Glomerular endothelial cell (primary cell): Measurements from ENCODE around the gene SIPA1L3. TPM values are rescaled to one million over a fixed set of nuclear protein-coding genes. Genes with fewer than 3 reads are reported as not detected.

ENCODE experiments used
- DNase-seq: peaks from one replicate; pipeline ENCODE4 v3.0.0-alpha.2; 2011; ENCODE audit warnings: low read depth, low spot score; ENCODE audit errors: extremely low read depth
- total RNA-seq: library from RNA; depleted of rRNA; stranded (reverse); fragments of >200 nt; gene quantifications from 2 replicates; pipeline ENCODE4 v1.2.3, GENCODE V29; 2015

Gene SIPA1L3
- total RNA-seq, 1 donor from 2014 or later: 64.8 TPM

DNA sequence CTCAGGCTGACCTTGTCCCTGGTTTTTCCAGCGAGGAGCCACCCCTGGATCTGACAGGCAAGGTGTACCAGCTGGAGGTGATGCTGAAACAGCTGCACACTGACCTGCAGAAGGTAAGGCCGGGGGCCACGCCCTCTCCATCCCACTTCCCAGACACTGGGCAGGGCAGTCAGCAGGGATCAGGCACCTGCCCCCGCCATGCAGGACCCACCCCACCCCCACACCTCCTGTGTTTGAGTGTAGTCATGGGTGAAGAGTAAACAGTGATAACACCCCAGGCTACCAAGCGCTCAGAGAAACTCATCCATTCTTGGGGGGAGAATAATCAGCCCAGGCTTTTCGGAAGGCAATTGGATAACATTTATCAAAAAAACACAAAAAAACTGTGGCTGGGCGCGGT, 297.1 kb downstream of the SIPA1L3 start:
- no peak for DNase-seq

DNA sequence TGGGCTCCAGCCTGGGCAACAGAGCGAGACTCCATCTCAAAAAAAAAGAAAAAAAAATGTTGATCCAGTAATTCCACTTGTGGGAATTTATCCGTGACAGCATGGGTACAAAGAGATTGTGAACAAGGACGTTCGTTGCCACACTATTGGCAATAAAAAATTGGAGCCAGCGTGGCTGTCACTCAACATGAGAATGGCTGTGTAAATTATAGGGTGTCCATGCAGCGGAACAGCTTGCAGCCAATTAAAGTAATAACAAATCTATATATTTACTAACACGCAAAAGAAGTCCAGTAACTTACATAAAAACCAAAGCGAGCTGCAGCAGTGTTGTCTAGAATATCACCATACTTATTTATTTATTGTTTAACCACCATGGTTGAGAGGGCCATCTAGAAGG, 297.7 kb downstream of the SIPA1L3 start:
- DNase-seq: no peak

DNA sequence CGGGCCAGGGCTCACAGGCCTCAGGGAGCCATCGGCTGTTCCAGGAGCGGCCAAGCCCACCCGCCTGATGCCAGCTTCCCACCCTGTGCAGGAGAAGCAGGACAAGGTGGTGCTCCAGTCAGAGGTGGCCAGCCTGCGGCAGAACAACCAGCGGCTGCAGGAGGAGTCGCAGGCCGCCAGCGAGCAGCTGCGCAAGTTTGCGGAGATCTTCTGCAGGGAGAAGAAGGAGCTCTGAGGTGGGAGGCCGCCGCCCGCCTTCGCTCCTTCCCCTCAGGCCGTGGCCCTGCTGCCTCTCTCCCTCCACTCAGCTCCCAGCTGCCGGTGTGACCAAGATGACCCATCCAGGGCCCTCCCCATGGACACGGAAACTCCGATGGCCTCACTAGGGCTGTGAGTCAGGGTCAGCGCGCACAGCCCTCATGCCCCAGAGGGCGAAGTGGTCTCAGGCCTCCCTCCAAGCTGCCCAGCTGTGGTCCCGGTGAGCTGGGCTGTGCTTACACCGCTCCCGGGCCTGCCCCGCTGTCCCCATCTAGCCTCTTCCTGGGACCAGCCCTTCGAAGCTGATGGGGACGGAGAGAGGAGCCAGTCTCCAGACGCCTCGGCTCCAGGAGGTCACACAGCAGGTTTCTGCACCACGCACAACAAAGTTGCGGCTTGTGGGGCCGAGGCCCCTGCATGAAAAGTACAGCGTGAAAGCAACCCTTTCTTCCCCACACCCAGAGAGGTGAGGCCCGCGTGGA, 299.2 kb downstream of the SIPA1L3 start:
- DNase-seq: no peak

DNA sequence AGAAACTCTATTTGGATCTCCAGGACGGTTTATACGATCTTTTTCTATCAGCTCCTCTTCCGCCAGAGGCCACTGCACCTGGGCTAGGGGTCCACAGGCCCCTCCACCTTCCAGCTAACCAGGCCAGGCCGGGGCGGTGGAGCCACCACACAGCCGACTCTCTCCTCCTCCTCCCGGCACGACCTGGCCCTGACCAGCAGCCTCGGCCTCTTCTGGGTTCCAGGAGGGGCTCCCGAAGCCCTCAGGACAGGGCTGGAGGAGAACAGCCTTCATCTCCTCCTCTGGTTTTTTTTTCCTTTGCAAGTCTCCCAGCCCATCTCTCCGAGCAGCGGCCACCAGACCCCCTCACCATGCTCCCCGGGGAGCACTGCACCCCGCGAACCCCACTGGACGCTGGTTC, 299.9 kb downstream of the SIPA1L3 start:
- DNase-seq: no peak

DNA sequence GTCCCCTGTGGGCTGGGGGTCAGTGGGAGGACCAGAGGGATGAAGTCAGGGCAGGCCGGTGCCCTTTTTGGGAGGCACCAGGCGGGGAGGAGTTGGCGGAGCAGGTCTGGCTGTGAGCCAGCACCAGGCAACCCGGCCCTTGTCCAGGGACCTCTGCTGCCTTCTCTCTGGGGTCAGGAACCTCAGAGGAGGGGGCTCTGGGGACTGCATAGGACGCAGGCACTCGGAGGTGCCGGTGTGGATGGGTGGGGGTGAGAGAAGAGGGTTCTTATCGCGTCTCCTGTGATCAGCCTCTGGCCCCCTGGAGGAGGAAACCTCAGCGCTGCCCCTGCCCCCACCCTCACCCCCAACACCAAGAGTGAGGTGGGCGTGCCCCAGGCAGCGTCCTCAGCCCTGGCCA, 300.5 kb downstream of the SIPA1L3 start:
- DNase-seq: no peak

DNA sequence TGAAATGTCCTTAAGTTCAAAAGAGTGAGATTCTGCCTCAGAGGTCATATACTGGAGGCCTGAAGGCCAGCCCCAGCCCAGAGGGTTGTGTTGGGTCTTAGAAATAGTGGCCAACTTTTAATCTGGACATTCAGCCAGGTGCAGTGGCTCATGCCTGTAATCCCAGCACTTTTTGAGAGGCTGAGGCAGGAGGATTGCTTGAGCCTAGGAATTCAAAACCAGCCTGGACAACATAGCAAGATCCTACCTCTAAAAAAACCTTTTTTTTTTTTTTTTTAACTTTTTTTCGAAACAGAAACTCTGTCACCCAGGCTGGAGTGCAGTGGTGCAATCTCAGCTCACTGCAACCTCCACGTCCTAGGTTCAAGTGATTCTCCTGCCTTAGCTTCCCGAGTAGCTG, 301.6 kb downstream of the SIPA1L3 start:
- no peak for DNase-seq

DNA sequence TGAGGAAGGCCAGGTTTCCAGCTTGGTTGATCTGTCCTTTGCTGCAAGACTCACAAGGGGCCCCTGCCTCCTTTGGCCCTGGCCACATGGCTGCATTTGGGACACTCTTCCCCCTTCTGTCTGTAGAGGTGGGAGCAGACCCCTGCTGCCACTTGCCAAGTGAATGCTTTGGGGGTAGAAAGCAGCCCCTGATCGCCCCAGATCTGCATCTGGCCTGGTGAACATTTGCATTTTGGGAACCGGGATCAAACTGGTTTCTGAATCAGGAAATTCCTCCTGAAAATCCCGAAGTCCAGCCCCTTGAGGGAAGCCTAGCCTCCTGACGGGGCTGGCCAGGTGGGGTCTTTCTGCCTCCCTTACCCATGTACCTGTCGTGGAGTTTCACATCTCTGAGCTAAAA, 302.1 kb downstream of the SIPA1L3 start:
- no peak for DNase-seq

DNA sequence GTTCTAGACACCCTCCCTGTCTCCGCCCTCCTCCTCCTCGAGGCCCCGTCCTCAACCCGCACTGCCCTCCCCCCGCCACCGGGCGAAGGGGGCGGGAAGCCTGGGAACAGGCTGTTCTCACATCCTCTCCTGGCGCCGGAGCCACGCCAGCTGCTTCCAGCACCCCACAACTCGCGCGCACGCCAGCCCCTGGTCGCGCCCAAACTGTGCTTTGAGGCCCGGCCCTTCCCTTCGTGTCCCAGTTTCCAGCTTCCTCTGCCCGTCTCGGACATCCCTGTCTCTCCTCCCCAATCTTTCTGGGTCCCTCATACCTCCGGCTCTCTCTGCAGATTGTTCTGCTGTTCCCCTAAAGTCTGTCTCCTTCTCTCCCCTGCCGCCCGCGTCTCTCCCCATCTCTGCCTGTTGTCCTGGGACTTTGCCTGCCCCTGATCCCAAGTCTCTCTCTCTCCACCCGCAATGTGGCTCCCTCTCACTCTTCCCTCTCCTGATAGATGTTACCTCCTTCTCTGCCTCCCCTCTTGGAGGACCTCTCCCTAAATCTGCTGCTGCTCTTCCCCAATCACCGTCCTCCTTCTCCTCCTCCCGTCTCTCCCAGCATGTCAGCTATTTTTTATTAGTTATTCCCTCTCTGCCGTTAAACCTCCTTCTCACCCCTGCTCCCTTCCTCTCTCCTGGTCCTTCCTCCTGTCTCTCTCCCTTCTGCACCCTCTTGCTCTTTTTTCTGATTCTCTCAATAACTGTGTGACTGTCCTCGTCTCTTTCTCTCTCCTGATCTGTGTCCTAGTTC, 302.9 kb downstream of the SIPA1L3 start:
- DNase-seq: no peak

DNA sequence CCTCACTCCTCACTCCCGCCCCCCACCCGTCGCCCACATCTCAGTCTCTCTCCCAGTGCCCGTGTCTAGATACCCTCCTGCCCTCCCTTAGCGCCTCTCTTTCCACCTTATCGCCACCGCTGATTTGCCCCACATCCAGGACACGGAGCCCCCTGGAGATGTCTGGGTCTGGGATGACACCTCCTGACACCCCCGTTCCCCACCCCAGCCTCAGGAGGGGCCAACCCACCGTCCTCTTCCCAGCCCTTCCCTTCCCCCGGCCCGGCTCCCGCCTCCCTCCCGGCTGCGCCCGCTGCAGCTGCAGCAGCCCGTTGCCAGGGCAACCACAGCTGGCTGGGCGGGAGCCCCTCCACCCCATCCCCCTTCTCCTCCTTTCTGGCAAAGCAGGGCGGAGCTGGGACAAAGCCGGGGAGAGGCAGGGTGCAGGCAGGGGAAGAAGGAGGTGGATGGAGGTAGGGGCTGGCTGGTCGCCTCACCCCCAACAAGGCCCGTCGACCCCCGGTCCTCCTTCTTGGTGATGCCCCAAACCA, 303.5 kb downstream of the SIPA1L3 start:
- DNase-seq: no peak

DNA sequence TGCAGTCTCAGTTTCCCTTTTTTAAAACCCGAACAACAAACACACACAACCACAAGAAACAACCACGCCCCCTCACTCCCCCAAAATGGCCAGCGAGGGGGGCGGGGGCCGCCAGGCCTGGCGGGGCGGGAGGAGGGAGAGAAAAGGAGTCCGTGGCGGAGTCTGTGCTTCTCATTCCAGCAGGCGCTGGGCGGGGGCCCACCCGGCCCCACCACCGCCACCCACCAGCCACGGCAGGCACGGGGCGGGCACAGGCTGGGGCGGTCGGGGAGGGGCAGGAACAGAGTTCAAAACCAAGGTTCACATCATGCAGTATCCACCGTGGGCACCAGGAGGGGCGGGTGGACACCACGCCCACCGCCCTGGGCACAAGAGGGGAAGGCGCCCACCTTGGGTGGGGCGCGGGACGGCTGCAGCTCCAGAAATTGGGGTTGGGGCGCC, 304.2 kb downstream of the SIPA1L3 start:
- no peak for DNase-seq

DNA sequence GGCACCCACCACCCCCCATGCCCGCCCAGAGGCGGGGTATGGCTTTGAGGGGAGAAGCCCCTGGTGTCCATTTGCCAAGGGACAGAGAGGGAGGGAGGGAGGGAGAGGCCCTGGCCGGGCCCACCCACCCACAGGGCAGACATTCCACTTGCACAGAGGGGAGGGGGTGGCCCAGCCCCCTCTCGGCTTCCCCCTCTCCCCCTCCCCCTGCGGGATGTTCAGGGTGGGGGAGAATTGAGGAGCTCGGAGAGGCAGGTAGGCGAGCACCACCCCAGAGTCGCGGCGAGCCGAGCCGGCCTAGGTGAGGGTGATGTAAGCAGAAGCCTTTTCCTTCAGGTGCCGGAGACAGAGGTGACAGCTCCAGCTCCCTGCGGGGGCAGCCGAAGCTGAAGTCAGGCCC, 304.8 kb downstream of the SIPA1L3 start:
- DNase-seq: no peak

DNA sequence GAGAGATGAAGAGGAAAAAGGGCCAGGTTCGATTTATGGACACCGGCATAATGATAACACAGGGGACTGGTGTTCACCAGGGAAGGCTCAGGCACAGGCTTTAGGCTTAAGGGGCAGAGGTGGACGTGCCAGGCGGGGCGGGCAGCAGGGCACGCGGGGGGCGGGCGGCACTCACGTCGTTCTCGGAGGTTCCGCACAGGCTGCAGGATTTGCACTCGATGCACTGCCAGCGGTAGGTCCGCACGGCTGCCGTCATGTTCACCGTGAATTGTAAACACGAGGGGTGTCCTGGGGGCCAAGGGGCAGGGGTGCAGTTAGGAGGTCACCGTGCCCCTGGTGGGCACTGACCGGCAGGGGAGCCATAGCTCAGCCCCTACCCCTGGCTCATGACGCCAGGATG, 306.5 kb downstream of the SIPA1L3 start:
- DNase-seq: no peak

DNA sequence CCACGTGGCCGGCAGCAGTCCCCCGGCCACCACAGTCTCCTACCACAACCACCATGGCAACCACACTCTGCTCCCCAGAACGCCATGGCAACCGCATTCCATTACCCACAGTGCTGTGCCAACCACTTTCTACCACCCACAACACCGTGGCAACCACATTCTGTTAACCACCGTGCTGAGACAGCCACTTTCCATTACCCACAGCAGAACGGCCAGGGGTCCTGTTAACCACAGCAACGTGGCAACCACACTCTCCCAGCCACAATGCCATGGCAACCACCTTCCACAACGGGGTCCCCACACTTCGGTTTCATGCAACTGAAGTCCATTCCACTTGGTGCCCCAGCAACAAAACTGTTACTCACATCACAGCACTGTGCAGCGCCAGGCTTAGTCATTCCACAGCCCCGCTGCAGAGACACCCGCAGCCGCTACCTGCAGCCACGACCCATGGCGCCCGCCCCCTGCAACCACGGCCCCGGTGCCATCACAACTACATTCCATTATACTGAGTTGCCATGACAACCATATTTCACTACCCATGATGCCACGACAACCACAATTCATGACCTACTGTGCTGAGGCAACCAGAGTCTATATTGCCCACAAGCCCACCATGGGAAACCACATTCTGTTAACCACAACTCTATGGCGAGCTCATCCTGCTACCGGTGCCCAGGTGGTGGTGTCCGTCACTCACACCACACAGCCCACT, 307.1 kb downstream of the SIPA1L3 start:
- DNase-seq: no peak

DNA sequence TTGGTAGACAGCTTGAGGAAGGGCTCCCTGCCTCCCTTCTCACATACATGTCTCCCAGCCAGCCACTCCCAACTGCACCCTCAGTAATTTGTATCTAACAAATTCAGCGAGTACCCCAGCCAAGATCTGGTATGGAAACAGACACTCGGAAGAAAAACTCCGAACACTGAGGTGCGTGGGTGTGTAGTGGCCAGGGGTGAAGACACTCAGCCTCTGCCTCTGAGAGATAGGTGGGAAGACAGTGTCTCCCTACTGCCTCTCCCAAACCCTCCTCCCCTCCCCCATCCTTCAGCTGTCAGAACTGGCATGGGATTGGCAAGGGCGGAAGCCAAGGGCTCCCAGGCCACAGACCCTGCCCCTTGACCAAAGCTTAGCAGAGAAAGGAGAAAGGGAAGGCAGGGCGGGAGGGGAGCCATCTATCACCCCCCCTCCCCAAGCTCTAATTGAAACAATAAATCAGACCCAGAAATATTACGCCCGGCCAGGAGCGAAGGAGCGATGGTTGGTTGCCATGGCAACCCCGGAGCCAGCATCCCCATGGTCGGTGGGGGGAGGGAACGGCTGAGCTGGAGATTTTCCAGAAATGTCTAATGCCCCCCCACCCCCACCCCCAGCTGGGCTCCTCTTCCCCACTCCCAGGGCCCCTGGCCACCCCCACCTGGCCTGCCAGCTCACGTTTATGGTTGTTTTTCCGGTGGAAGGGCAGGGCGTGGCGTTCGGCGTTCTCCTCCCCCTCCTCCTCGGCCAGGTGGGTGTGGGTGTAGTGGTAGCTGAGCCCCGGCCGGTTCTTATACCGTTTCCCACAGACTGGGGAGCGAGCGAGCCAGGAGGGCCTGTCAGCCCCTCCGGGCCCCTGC, 310.0 kb downstream of the SIPA1L3 start:
- no peak for DNase-seq

DNA sequence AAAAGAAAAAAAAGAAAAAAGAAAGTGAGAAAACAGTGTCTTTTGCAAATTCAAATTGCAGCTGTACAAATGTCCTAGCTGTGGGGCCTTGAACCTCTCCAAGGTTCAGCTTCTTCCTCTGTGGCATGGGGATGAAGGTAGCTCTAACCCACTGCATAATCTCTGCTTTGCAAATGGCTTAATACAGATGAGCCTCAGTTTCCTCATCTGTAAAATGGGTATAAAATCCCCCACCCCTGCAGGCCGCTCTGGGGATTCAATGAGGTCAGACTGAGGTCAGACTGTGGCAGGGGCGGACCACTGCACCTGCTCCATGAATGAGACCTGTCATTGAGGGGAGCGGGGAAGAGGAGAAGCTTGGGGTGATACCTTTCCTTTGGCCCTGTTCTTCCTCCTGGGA, 311.2 kb downstream of the SIPA1L3 start:
- no peak for DNase-seq

DNA sequence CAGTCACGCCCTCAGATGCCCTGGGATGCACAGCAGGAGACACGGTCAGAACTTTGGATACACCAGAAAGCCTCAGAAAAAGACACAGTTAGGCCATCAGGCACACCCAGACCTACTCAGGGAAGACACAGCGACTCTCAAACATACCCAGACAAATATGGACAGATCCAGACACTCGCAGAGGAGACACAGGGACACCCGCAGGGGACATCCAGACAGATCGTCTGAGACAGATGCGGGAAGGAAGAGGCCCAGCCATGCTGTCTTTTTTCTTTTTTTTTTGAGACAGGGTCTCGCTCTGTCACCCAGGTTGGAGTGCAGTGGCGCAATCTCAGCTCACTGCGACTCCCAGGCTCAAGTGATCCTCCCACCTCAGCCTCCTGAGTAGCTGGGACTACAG, 312.2 kb downstream of the SIPA1L3 start:
- no peak for DNase-seq

DNA sequence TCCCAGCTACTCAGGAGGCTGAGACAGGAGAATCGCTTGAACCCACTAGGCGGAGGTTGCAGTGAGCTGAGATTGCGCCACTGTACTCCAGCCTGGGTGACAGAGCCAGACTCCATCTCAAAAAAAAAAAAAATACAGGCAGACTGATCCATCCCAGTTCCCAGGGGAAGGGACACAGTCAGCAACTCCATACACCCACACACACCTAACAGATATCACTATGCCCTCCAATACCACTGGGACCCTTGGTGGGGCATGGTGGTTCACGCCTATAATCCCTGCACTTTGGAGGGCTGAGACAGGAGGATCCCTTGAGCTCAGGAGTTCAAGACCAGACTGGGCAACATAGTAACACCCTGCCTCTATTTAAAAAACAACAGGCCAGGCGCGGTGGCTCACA, 314.4 kb downstream of the SIPA1L3 start:
- no peak for DNase-seq

DNA sequence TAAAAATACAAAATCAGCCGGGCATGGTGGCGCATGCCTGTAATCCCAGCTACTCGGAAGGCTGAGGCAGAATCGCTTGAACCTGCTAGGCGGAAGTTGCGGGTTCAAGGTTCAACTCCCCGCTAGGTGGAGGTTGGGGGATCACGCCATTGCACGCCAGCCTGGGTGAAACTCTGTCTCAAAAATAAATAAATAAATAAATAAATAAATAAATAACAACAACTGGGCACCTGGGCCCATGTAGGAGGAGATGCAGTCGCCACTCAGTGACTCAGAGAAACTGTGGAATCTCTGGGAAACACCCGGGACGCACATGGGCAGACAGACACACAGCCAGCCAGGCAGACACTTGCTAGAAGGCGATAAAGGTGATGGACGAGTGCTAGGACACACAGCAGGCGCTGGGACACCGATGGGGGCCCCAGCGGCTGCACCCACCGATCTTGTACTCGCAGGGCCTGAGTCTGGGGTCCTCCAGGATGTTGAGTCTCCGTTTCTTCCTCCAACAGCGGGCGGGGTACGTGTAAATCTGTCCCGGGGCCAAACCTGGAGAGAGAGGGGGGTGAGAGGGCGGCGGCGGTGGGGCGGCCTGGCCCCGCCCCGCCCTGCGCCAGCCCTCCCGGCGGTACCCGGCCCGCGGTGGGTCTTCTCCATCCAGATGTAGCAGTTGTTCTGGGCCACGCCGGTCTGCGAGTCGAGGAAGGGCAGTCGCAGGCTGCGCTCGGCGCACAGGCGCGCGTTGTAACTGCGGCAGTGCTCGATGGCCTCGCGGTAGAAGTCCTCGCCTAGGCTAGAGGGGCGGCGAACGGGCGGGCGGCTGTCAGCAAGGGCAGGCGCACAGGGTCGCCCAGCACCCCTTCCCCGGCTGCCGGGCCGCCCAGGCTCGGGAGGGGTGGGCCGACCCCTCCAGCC, 315.2 kb downstream of the SIPA1L3 start:
- no peak for DNase-seq

DNA sequence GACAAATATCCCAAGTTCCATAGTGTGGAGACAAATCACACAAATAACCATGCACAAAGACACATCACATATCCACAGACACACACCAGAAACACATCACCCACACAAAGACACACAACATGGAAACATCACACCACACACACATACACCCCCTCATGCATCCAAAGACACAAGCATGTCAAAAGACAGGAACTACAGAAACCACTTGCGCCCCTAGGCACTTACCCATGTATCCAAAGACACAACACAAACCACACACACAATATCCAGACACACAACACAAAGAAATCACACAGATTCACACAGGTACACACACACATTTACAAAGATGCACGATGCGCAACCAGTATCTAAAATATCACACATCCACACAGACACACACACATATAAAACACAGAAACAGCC, 316.1 kb downstream of the SIPA1L3 start:
- DNase-seq: no peak
